Hepatocyte (in vitro differentiated cells): Measurements from ENCODE around the gene MYO18B.

Experiments used
- EZH2 ChIP-seq: fragments of 200-600 bp; sonication (generic); IDR thresholded peaks from 2 replicates; pipeline ENCODE4 v1.6.1; 2016; ENCODE audit warnings: antibody characterized with exemption, mild to moderate bottlenecking, borderline replicate concordance
- EZH2phosphoT487 ChIP-seq: fragments of 200-600 bp; sonication (generic); IDR thresholded peaks from one replicate; pipeline ENCODE4 v1.6.1; 2018; ENCODE audit warnings: antibody characterized with exemption, mild to moderate bottlenecking, low read depth, moderate library complexity; ENCODE audit not compliant: unreplicated experiment, severe bottlenecking
- TF ChIP-seq, protein P1 (sequence below): fragments of 200-600 bp; sonication (generic); IDR thresholded peaks from 2 replicates; pipeline ENCODE4 v1.5.1; 2016; ENCODE audit warnings: antibody characterized with exemption, mild to moderate bottlenecking; ENCODE audit not compliant: poor library complexity

DNA sequence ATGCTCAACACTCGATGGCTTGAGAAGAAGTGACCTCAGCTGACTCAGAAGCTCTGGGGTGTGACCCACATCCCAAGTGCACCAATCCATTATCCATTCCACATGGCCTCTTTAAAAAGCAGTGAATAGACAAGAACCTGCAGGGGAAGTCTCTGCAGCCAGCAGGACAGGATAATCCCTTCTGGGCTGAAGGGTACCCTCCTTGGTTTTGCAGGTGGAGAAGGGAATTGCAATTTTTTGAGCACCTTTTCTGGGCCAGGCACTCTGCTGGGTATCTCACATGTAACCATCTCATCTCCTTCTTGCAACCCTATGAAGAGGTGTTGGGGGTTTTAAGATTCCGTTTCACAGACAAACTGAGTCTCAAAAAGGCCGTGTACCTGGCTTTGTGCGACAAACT, 76.6 kb downstream of the MYO18B start:
- TF ChIP-seq, protein P1, sequence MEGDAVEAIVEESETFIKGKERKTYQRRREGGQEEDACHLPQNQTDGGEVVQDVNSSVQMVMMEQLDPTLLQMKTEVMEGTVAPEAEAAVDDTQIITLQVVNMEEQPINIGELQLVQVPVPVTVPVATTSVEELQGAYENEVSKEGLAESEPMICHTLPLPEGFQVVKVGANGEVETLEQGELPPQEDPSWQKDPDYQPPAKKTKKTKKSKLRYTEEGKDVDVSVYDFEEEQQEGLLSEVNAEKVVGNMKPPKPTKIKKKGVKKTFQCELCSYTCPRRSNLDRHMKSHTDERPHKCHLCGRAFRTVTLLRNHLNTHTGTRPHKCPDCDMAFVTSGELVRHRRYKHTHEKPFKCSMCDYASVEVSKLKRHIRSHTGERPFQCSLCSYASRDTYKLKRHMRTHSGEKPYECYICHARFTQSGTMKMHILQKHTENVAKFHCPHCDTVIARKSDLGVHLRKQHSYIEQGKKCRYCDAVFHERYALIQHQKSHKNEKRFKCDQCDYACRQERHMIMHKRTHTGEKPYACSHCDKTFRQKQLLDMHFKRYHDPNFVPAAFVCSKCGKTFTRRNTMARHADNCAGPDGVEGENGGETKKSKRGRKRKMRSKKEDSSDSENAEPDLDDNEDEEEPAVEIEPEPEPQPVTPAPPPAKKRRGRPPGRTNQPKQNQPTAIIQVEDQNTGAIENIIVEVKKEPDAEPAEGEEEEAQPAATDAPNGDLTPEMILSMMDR = no peak
- TF ChIP-seq EZH2phosphoT487 = no peak
- no peak for TF ChIP-seq EZH2
